Spleen (tissue), 11 donors: Measurements from ENCODE around the gene YTHDF2. TPM values are rescaled to one million over a fixed set of nuclear protein-coding genes. Genes with fewer than 3 reads are reported as not detected.
A peak's percentile ranks its signal among the peaks of the same experiment; 100 is the strongest.

ENCODE experiments used
- DNase-seq: peaks from one replicate; pipeline ENCODE4 v3.0.0-alpha.2; 2020
- H3K27ac ChIP-seq, 8 donors: fragments of 200-600 bp; sonication (generic) in 7 of 8; 1 replicate in 4 of 8; 2 replicates in 4 of 8; pipeline versions ENCODE4 v1.5.0 to v1.8.0; 2016 to 2021; ENCODE audit warnings: inconsistent platforms in 4 of 8, mild to moderate bottlenecking in 4 of 8, moderate library complexity in 1 of 8
- H3K27me3 ChIP-seq, 7 donors: fragments of 200-600 bp; sonication (generic) in 6 of 7; replicated peaks in 1 of 7; 1 replicate in 4 of 7; 2 replicates in 3 of 7; pipeline versions ENCODE4 v1.5.0 to v1.8.0; 2016 to 2021; ENCODE audit warnings: inconsistent platforms in 3 of 7, mild to moderate bottlenecking in 1 of 7
- H3K36me3 ChIP-seq, 6 donors: fragments of 200-600 bp; sonication (generic) in 5 of 6; 1 replicate in 4 of 6; 2 replicates in 2 of 6; pipeline versions ENCODE4 v1.5.0 to v1.8.0; 2016 to 2021; ENCODE audit warnings: inconsistent platforms in 2 of 6
- H3K4me1 ChIP-seq, 6 donors: fragments of 200-600 bp; sonication (generic) in 5 of 6; 1 replicate in 3 of 6; 2 replicates in 3 of 6; pipeline versions ENCODE4 v1.5.0 to v1.8.0; 2016 to 2021; ENCODE audit warnings: inconsistent platforms in 3 of 6
- H3K4me3 ChIP-seq, 8 donors: fragments of 200-600 bp; sonication (generic) in 7 of 8; 1 replicate in 4 of 8; 2 replicates in 4 of 8; pipeline versions ENCODE4 v1.5.0 to v1.8.0; 2016 to 2021; ENCODE audit warnings: inconsistent platforms in 4 of 8, mild to moderate bottlenecking in 4 of 8, moderate library complexity in 2 of 8
- H3K9me3 ChIP-seq, 8 donors: fragments of 200-600 bp; sonication (generic) in 7 of 8; 1 replicate in 4 of 8; 2 replicates in 4 of 8; pipeline versions ENCODE4 v1.5.0 to v1.8.0; 2016 to 2021; ENCODE audit warnings: inconsistent platforms in 4 of 8
- POLR2A ChIP-seq, 3 donors: fragments of 450-650 bp; IDR thresholded peaks; one replicate each; pipeline ENCODE4 v1.5.1; 2017; ENCODE audit warnings: antibody characterized with exemption in 3 of 3, mild to moderate bottlenecking in 1 of 3
- POLR2AphosphoS5 ChIP-seq, 3 donors: sonication (generic); formaldehyde crosslinking; IDR thresholded peaks; one replicate each; pipeline ENCODE4 v1.5.1; 2017; ENCODE audit warnings: antibody characterized with exemption in 3 of 3
- WGBS, 5 donors: extraction: QIAGEN DNeasy Blood & Tissue Kit in 3 of 5; methylation state at CpG; one replicate each; pipeline versions ENCODE4 v1.1.5 to v1.1.7; 2013 to 2018; 5-methylcytosine and 5-hydroxymethylcytosine counted together
- intact Hi-C: fragments of 100-400 bp; cut with DNase I; formaldehyde crosslinking; loops from one replicate; pipeline ENCODE4 v1.15.0; 2023; ENCODE audit warnings: low total_unique reads
- polyA plus RNA-seq, 3 donors: library from polyadenylated mRNA; stranded (reverse); fragments of 200-250 nt; gene quantifications; one replicate each; pipeline ENCODE4 v1.2.1, GENCODE V29; 2013
- total RNA-seq, 7 donors: library from RNA; depleted of rRNA in 3 of 7; stranded (reverse); fragments of >200 nt in 3 of 7; fragmentation: NEBNext Ultra II Directional in 4 of 7; extraction: Animal tissue kit (Norgen Biotek cat#: 25700) in 4 of 7; gene quantifications; one replicate each; pipeline versions ENCODE4 v1.1.0 to v1.2.1, GENCODE V29; 2016 to 2021
- TF ChIP-seq, protein P1 (sequence below), 11 experiments: fragments of 200-600 bp in 7 of 11; fragments of 450-650 bp in 4 of 11; sonication (generic) in 4 of 11; IDR thresholded peaks in 8 of 11; conservative IDR thresholded peaks in 3 of 11; 1 replicate in 7 of 11; 2 replicates in 4 of 11; pipeline versions ENCODE4 v1.4.0 to v1.8.0; 2016 to 2021; ENCODE audit warnings: antibody characterized with exemption in 11 of 11, inconsistent platforms in 4 of 11, mild to moderate bottlenecking in 1 of 11
- donor health status: healthy with polysubstance abuse.
- donor health status: DM: no; HTN: no; CAD: no; lungs with moderate emphysema.
- donor health status: DM: no; HTN: no; CAD: no.
- donor health status: Bipolar disorder and iron deficiency.
- donor health status: healthy.
- donor health status: DM: no; HTN: no; CAD: no.
- donor health status: DM: yes; HTN: yes; CAD: no.

The YTHDF2 gene
- total and polyA plus RNA-seq, 10 donors = 31.4 to 67.5 (median 57.0) TPM

DNA sequence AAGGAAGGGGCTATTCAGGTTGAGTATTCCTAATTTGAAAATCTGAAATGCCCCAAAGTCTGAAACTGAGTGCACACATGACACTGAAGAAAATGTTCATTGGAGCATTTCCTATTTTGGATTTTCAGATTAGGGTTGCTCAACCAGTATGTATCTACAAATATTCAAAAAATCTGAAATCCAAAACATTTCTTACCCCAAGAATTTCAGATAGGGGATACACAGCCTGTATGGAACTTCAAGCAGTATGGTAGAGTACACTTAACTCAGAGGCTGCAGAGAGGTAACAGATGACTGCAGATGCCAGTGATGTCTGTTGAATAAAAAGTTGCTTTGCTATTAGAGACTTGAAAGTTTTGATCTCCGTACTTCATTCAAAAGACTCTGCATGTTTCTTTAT, 19.0 kb downstream of the YTHDF2 start:
- intact Hi-C loops = no loop called here
- no peak overlapping the region for H3K4me3 ChIP-seq

DNA sequence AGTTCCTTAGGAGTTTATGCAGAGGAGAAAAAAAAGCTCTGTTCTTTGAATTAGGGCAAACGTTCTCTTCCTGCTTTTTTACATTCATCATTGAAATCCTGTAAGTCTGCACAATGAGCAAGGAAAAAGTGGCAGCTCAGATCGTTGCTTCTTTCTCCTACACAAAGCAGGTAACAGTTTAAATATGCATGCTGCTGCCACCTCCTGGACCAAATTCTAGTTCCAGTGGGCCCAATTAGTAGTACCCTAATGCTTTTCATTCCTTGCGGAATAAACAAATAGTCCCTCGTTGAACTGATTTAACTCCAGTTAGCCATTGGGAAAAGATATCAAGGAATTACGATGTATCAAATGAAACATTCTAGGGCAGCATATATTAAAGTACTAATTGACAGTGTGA, 20.1 kb downstream of the YTHDF2 start:
- 53 to 59% (median 57%) methylated on average over 5 of the region's 5 CpGs for WGBS, 5 donors
- DNase-seq = no peak
- Histone ChIP-seq H3K9me3 (no peaks in the 10 kb centered on the region), H3K4me3 (no peak overlapping the region), H3K27ac (no peak overlapping the region), H3K27me3 (no peaks in the 10 kb centered on the region), H3K4me1 (peaks cover 32 to 97% (median 70%) of the 10 kb centered on the region in 6 donors), H3K36me3 (peaks cover 0 to 95% (median 9%) of the 10 kb centered on the region in 6 donors)
- no peak for TF ChIP-seq POLR2A (IDR thresholded peaks at IDR 0.05)
- TF ChIP-seq, protein P1, sequence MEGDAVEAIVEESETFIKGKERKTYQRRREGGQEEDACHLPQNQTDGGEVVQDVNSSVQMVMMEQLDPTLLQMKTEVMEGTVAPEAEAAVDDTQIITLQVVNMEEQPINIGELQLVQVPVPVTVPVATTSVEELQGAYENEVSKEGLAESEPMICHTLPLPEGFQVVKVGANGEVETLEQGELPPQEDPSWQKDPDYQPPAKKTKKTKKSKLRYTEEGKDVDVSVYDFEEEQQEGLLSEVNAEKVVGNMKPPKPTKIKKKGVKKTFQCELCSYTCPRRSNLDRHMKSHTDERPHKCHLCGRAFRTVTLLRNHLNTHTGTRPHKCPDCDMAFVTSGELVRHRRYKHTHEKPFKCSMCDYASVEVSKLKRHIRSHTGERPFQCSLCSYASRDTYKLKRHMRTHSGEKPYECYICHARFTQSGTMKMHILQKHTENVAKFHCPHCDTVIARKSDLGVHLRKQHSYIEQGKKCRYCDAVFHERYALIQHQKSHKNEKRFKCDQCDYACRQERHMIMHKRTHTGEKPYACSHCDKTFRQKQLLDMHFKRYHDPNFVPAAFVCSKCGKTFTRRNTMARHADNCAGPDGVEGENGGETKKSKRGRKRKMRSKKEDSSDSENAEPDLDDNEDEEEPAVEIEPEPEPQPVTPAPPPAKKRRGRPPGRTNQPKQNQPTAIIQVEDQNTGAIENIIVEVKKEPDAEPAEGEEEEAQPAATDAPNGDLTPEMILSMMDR (IDR thresholded peaks at IDR 0.05 in 8 of 11, conservative IDR thresholded peaks at IDR 0.05 in 3 of 11) = peak in 1 of 11 experiments; percentile 7
- intact Hi-C loops = no loop called here

More for the DNA sequence above, 19.0 kb downstream of the YTHDF2 start:
- Histone ChIP-seq H3K27ac (peak overlapping the region in 1 of 8 donors; percentile 7), H3K9me3 (no peaks in the 10 kb centered on the region), H3K27me3 (no peaks in the 10 kb centered on the region), H3K4me1 (peaks cover 43 to 97% (median 78%) of the 10 kb centered on the region in 6 donors), H3K36me3 (peaks cover 0 to 92% (median 4%) of the 10 kb centered on the region in 6 donors)
- no peak for TF ChIP-seq POLR2AphosphoS5 (IDR thresholded peaks at IDR 0.05)
- TF ChIP-seq POLR2A (IDR thresholded peaks at IDR 0.05) = no peak
- TF ChIP-seq, protein P1 (IDR thresholded peaks at IDR 0.05 in 8 of 11, conservative IDR thresholded peaks at IDR 0.05 in 3 of 11) = no peak
- DNase-seq = no peak
- WGBS, 5 donors = 81 to 94% (median 87%) methylated on average over 1 of the region's 1 CpG

DNA sequence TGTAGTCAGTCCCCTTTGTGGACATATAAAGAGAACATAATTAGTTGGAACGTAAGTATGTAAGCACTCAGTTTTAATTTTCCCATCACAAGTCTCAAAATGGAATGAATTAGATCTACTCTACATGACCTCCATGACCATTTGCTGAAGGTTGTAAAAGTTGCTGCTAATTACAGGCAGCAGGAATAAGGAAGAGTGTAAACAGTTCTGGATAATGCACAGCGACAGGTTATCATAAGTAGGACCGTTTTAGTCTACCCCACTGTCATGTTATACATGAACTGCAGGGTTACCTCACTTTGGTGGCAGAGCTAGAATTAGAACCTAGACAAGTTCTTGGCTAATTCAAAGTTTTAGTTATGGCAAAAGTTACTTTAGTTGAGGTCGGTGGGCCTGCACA, 21.7 kb downstream of the YTHDF2 start:
- peaks cover 25 to 96% (median 65%) of the 10 kb centered on the region in 6 donors for H3K4me1 ChIP-seq
- intact Hi-C loops = no loop called here
- no peak for DNase-seq

DNA sequence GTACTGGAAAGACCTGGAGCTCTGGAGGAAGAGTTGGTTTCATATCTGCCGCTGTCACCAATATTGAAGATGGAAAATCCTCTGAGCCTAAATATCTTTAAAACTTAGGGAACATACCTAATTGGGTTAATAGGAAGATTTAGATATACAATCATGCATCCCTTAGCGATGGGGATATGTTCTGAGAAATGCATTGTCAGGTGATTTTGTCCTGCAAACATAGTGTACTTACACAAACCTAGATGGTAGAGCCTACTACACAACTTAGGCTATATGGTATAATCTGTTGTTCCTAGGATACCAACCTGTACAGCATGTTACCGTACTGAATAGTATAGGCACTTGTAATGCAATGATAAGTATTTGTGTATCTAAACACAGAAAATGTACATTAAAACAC, 22.5 kb downstream of the YTHDF2 start:
- TF ChIP-seq, protein P1 (IDR thresholded peaks at IDR 0.05 in 8 of 11, conservative IDR thresholded peaks at IDR 0.05 in 3 of 11) = no peak
- no peaks in the 10 kb centered on the region for H3K27me3 ChIP-seq
- intact Hi-C loops = no loop called here
- H3K4me3 ChIP-seq = no peak overlapping the region
- no peaks in the 10 kb centered on the region for H3K9me3 ChIP-seq
- no peak overlapping the region for H3K27ac ChIP-seq
- no peak for DNase-seq
- 94 to 99% (median 98%) methylated on average over 3 of the region's 3 CpGs for WGBS, 5 donors
- peaks cover 25 to 94% (median 58%) of the 10 kb centered on the region in 6 donors for H3K4me1 ChIP-seq
- H3K36me3 ChIP-seq = peaks cover 0 to 91% (median 7%) of the 10 kb centered on the region in 6 donors

More for the DNA sequence above, 21.7 kb downstream of the YTHDF2 start:
- WGBS, 5 donors = 82 to 88% (median 86%) methylated on average over 4 of the region's 4 CpGs
- Histone ChIP-seq H3K27ac (no peak overlapping the region), H3K27me3 (no peaks in the 10 kb centered on the region), H3K36me3 (peaks cover 0 to 92% (median 7%) of the 10 kb centered on the region in 6 donors), H3K9me3 (no peaks in the 10 kb centered on the region), H3K4me3 (no peak overlapping the region)
- TF ChIP-seq POLR2AphosphoS5 (IDR thresholded peaks at IDR 0.05) (no peak), POLR2A (IDR thresholded peaks at IDR 0.05) (no peak)
- TF ChIP-seq, protein P1 (IDR thresholded peaks at IDR 0.05 in 8 of 11, conservative IDR thresholded peaks at IDR 0.05 in 3 of 11) = no peak
